ENCODE measurements around the gene C19orf25. TPM values are rescaled to one million over a fixed set of nuclear protein-coding genes. Genes with fewer than 3 reads are reported as not detected.
A peak's percentile ranks its signal among the peaks of the same experiment; 100 is the strongest.

Gene C19orf25
- total and polyA plus RNA-seq, 11 donors = 9.4 to 29.2 (median 16.0) TPM

- peak; percentile 27 to 75 (median 64) for ATAC-seq
- H3K36me3 ChIP-seq = peaks cover 0 to 6% (median 0%) of the 10 kb centered on the region in 9 donors
- DNase-seq = peak; percentile 69 to 82 (median 78)
- H3K9me3 ChIP-seq = peaks cover 0 to 6% (median 0%) of the 10 kb centered on the region in 12 donors
- WGBS, 4 donors = 2 to 6% (median 3%) methylated on average over 30 to 78 of the region's 78 CpGs
- peak within 1 kb of the TSS; percentile 50 to 83 (median 60) for H3K4me3 ChIP-seq
- peaks cover 0 to 35% (median 5%) of the 10 kb centered on the region in 9 donors for H3K27me3 ChIP-seq
- peak in 1 of 2 donors; percentile 57 for TF ChIP-seq POLR2A (IDR thresholded peaks at IDR 0.05)
- TF ChIP-seq CTCF (IDR thresholded peaks at IDR 0.05) = peak in 4 of 12 donors; percentile 13 to 32 (median 20)
- H3K27ac ChIP-seq = peak within 1 kb of the TSS; percentile 74 to 97 (median 88)
- intact Hi-C loops (cut with DNase I) = loop anchor here in 2 of 10 donors (5.0 to 10.0 kb wide), 2 partner anchors 66 to 238 kb away; partner anchors contain the start of gene FAM174C (in 1 of the 2)
- H3K4me1 ChIP-seq = peaks cover 0 to 47% (median 8%) of the 10 kb centered on the region in 12 donors
These were observed 33.9 kb upstream of the C19orf25 start, which contains the start of gene ADAMTSL5 for GRCh38 chr19:1512671-1513498. ADAMTSL5 (minus strand) TSS chr19:1513019; CDS start chr19:1510943, 2,076 bp downstream.

- Histone ChIP-seq H3K27me3 (peaks cover 0 to 35% (median 5%) of the 10 kb centered on the region in 9 donors), H3K36me3 (peaks cover 0 to 6% (median 0%) of the 10 kb centered on the region in 9 donors), H3K4me3 (peak overlapping the region in 10 of 12 donors; percentile 51 to 83 (median 62)), H3K9me3 (peaks cover 0 to 6% (median 0%) of the 10 kb centered on the region in 12 donors), H3K4me1 (peaks cover 0 to 59% (median 15%) of the 10 kb centered on the region in 12 donors), H3K27ac (peak overlapping the region in 9 of 12 donors; percentile 84 to 97 (median 90))
- ATAC-seq (no peak), DNase-seq (no peak)
- TF ChIP-seq CTCF (IDR thresholded peaks at IDR 0.05) (no peak), POLR2A (IDR thresholded peaks at IDR 0.05) (no peak)
- WGBS, 4 donors = 50 to 67% (median 55%) methylated on average over 17 to 22 of the region's 22 CpGs
- intact Hi-C loops (cut with DNase I) = loop anchor here in 2 of 10 donors (5.0 to 10.0 kb wide), 2 partner anchors 64 to 237 kb away; partner anchors contain the start of gene FAM174C (in 1 of the 2)
These were observed 32.6 kb upstream of the C19orf25 start for GRCh38 chr19:1511318-1512317.

GRCh38 chr19:1510807-1511206 is 31.8 kb upstream of the C19orf25 start:
- DNase-seq = no peak
- peaks cover 0 to 7% (median 0%) of the 10 kb centered on the region in 9 donors for H3K36me3 ChIP-seq
- H3K4me1 ChIP-seq = peaks cover 0 to 59% (median 15%) of the 10 kb centered on the region in 12 donors
- WGBS, 4 donors = 47 to 76% (median 58%) methylated on average over 8 to 9 of the region's 9 CpGs
- no peak overlapping the region for H3K4me3 ChIP-seq
- intact Hi-C loops (cut with DNase I) = loop anchor here in 2 of 10 donors (5.0 to 10.0 kb wide), 2 partner anchors 64 to 236 kb away; partner anchors contain the start of gene FAM174C (in 1 of the 2)
- peak overlapping the region in 2 of 12 donors; percentile 24 to 26 for H3K27ac ChIP-seq
- H3K27me3 ChIP-seq = peaks cover 0 to 35% (median 5%) of the 10 kb centered on the region in 9 donors
- TF ChIP-seq CTCF (IDR thresholded peaks at IDR 0.05) (no peak), POLR2A (IDR thresholded peaks at IDR 0.05) (no peak)
- H3K9me3 ChIP-seq = peaks cover 0 to 6% (median 0%) of the 10 kb centered on the region in 12 donors
- no peak for ATAC-seq

Data from heart left ventricle (tissue), 16 donors.